Uterus (tissue), 2 donors: Measurements from ENCODE around the gene GNA12.

Experiments used
- CTCF ChIP-seq, 4 experiments: fragments of 200-600 bp in 2 of 4; fragments of 450-650 bp in 2 of 4; sonication (generic) in 2 of 4; IDR thresholded peaks; one replicate each; pipeline ENCODE4 v1.5.1; 2016 to 2019; ENCODE audit warnings: antibody characterized with exemption in 4 of 4, mild to moderate bottlenecking in 2 of 4, moderate library complexity in 1 of 4
- POLR2A ChIP-seq, 2 donors: fragments of 450-650 bp; IDR thresholded peaks; one replicate each; pipeline ENCODE4 v1.6.1; 2016; ENCODE audit warnings: antibody characterized with exemption in 2 of 2, mild to moderate bottlenecking in 1 of 2, moderate library complexity in 1 of 2

GRCh38 chr7:2818653-2819052 is 25.5 kb downstream of the GNA12 start:
- TF ChIP-seq POLR2A (IDR thresholded peaks at IDR 0.05) (no peak), CTCF (IDR thresholded peaks at IDR 0.05) (no peak)
